SK-N-MC (cell line): ENCODE measurements around the gene NR1D1.

ENCODE experiments used
- EZH2 ChIP-seq: fragments of 200-600 bp; sonication (generic); IDR thresholded peaks from one replicate; pipeline ENCODE4 v1.6.1; 2017; ENCODE audit warnings: antibody characterized with exemption
- POLR2AphosphoS5 ChIP-seq: IDR thresholded peaks from 2 replicates; pipeline ENCODE4 v1.6.1; 2012; ENCODE audit warnings: mild to moderate bottlenecking, low read depth, low read length, borderline replicate concordance

- TF ChIP-seq EZH2 (no peak), POLR2AphosphoS5 (no peak)
Measured at GRCh38 chr17:40097931-40098845, 2.2 kb downstream of the NR1D1 start.
